CD4-positive, alpha-beta memory T cell (primary cell): ENCODE results near the gene CSTF1. TPM values are rescaled to one million over a fixed set of nuclear protein-coding genes. Genes with fewer than 3 reads are reported as not detected.

Experiments
- CTCF ChIA-PET: fragments of 350-600 bp; sonication (Branson Sonifier 250); formaldehyde crosslinking; loops from one replicate; lab custom pipeline; 2021; ENCODE audit warnings: inconsistent platforms; ENCODE audit not compliant: partially characterized antibody; lab: Charles Lee
- POLR2A ChIA-PET: fragments of 350-600 bp; sonication (Branson Sonifier 250); formaldehyde crosslinking; loops from one replicate; lab custom pipeline; 2021; ENCODE audit not compliant: partially characterized antibody; lab: Charles Lee
- DNase-seq, 5 donors: peaks; one replicate each; pipeline versions ENCODE4 v3.0.0 to v3.0.0-alpha.2; 2020 to 2022; ENCODE audit warnings: mixed read lengths in 1 of 5
- H3K27ac ChIP-seq: one replicate; pipeline ENCODE4 v1.7.0; 2013; ENCODE audit warnings: low read depth, low read length
- H3K27me3 ChIP-seq: 2 replicates; pipeline ENCODE4 v1.7.0; 2013; ENCODE audit warnings: mild to moderate bottlenecking, low read length, moderate library complexity; ENCODE audit not compliant: insufficient read depth
- H3K36me3 ChIP-seq: 2 replicates; pipeline ENCODE4 v1.7.0; 2013; ENCODE audit warnings: mild to moderate bottlenecking, low read length, moderate library complexity; ENCODE audit not compliant: insufficient read depth
- H3K4me1 ChIP-seq: 2 replicates; pipeline ENCODE4 v1.7.0; 2013; ENCODE audit warnings: mild to moderate bottlenecking, low read length, moderate library complexity; ENCODE audit not compliant: insufficient read depth
- H3K4me3 ChIP-seq, 2 donors: one replicate each; pipeline ENCODE4 v1.7.0; 2013; ENCODE audit warnings: low read length in 2 of 2, mild to moderate bottlenecking in 1 of 2
- H3K9me3 ChIP-seq, 2 donors: one replicate each; pipeline ENCODE4 v1.7.0; 2013; ENCODE audit warnings: low read length in 2 of 2, control low read depth in 1 of 2; ENCODE audit not compliant: control insufficient read depth in 1 of 2
- H3K27ac Mint-ChIP-seq, 7 donors: one replicate each; pipeline ENCODE4 v1.8.0; 2020 to 2021; ENCODE audit warnings: mixed read lengths in 7 of 7, mild to moderate bottlenecking in 6 of 7, inconsistent platforms in 3 of 7, moderate library complexity in 3 of 7
- H3K27me3 Mint-ChIP-seq, 2 donors: one replicate each; pipeline ENCODE4 v1.8.0; 2020 to 2021; ENCODE audit warnings: mixed read lengths in 2 of 2
- H3K36me3 Mint-ChIP-seq, 2 donors: one replicate each; pipeline ENCODE4 v1.8.0; 2020 to 2021; ENCODE audit warnings: mixed read lengths in 2 of 2, inconsistent platforms in 1 of 2, mild to moderate bottlenecking in 1 of 2
- H3K4me1 Mint-ChIP-seq, 4 donors: one replicate each; pipeline ENCODE4 v1.8.0; 2020 to 2021; ENCODE audit warnings: mixed read lengths in 4 of 4, mild to moderate bottlenecking in 1 of 4
- H3K4me3 Mint-ChIP-seq, 8 donors: one replicate each; pipeline ENCODE4 v1.8.0; 2020 to 2021; ENCODE audit warnings: mixed read lengths in 8 of 8, mild to moderate bottlenecking in 7 of 8, moderate library complexity in 6 of 8, inconsistent platforms in 3 of 8
- H3K9me3 Mint-ChIP-seq, 8 donors: one replicate each; pipeline ENCODE4 v1.8.0; 2020 to 2021; ENCODE audit warnings: mixed read lengths in 8 of 8, mild to moderate bottlenecking in 5 of 8, inconsistent platforms in 3 of 8, moderate library complexity in 1 of 8
- intact Hi-C: fragments of 100-400 bp; cut with micrococcal nuclease; formaldehyde crosslinking; loops from one replicate; pipeline ENCODE4 v1.15.1; 2023
- polyA plus RNA-seq, 2 donors: library from polyadenylated mRNA; unstranded; fragments of 300-500 nt; fragmentation: Illumina TruSeq; gene quantifications; one replicate each; pipeline ENCODE4 v1.2.3, GENCODE V29; 2021
- total RNA-seq, 2 experiments: library from RNA; stranded (reverse); gene quantifications; one replicate each; pipeline ENCODE4 v1.2.3, GENCODE V29; 2021

Gene CSTF1
- total and polyA plus RNA-seq, 4 experiments from 2014 or later, result 40.9 to 55.3 (median 49.0) TPM

- H3K27me3 ChIP-seq, result no peaks in the 10 kb centered on the region
- peak overlapping the region in 6 of 7 donors; percentile 59 to 92 (median 86) for H3K27ac Mint-ChIP-seq
- peak overlapping the region; percentile 49 for H3K27ac ChIP-seq
- no peaks in the 10 kb centered on the region for H3K36me3 ChIP-seq
- POLR2A ChIA-PET, result interaction anchor here (0.9 to 4.3 kb wide), 9 partner anchors 13 to 110 kb away, joined by 3 to 47 read pairs (median 4); partner anchors contain the start of genes AURKA, CSTF1 and RTF2
- peaks cover 0 to 9% of the 10 kb centered on the region in 2 donors for H3K36me3 Mint-ChIP-seq
- H3K9me3 ChIP-seq, result no peaks in the 10 kb centered on the region
- H3K9me3 Mint-ChIP-seq, result no peaks in the 10 kb centered on the region
- H3K4me1 ChIP-seq, result peaks cover 12% of the 10 kb centered on the region
- CTCF ChIA-PET, result interaction anchor here (1.0 to 2.0 kb wide), 2 partner anchors 10 to 33 kb away, joined by 3 to 10 read pairs; partner anchors contain the start of genes AURKA and CSTF1
- H3K4me3 ChIP-seq, result peak overlapping the region; percentile 52 to 81
- H3K4me1 Mint-ChIP-seq, result peaks cover 10 to 37% (median 27%) of the 10 kb centered on the region in 4 donors
- intact Hi-C loops, result loop anchor here (10.0 kb wide), 1 partner anchor 1355 kb away; the partner anchor contains the start of gene PMEPA1
- H3K4me3 Mint-ChIP-seq, result peak overlapping the region; percentile 90 to 94 (median 92)
- no peaks in the 10 kb centered on the region for H3K27me3 Mint-ChIP-seq
- peak in 3 of 5 donors; percentile 8 to 16 (median 10) for DNase-seq
Measured at GRCh38 chr20:56359212-56360132, 33.0 kb upstream of the CSTF1 start.

GRCh38 chr20:56360133-56360907 is 32.1 kb upstream of the CSTF1 start:
- Mint-ChIP-seq H3K36me3 (peaks cover 2 to 14% of the 10 kb centered on the region in 2 donors), H3K9me3 (no peaks in the 10 kb centered on the region), H3K27me3 (no peaks in the 10 kb centered on the region), H3K4me3 (peak overlapping the region; percentile 86 to 93 (median 92)), H3K27ac (peak overlapping the region in 5 of 7 donors; percentile 66 to 92 (median 74)), H3K4me1 (peaks cover 10 to 37% (median 27%) of the 10 kb centered on the region in 4 donors)
- ChIA-PET POLR2A (interaction anchor here (4.3 kb wide), 1 partner anchor 32 kb away, joined by 47 read pairs; the partner anchor contains the start of genes AURKA and CSTF1), CTCF (interaction anchor here (2.0 kb wide), 1 partner anchor 32 kb away, joined by 10 read pairs; the partner anchor contains the start of genes AURKA and CSTF1)
- Histone ChIP-seq H3K9me3 (no peaks in the 10 kb centered on the region), H3K4me1 (peaks cover 12% of the 10 kb centered on the region), H3K27me3 (no peaks in the 10 kb centered on the region), H3K36me3 (no peaks in the 10 kb centered on the region), H3K27ac (no peak overlapping the region), H3K4me3 (no peak overlapping the region)
- DNase-seq, result no peak
- intact Hi-C loops, result no loop called here

- intact Hi-C loops, result no loop called here
- peak overlapping the region in 2 of 7 donors; percentile 76 to 79 for H3K27ac Mint-ChIP-seq
- CTCF ChIA-PET, result no interaction called here
- H3K4me1 ChIP-seq, result peaks cover 12% of the 10 kb centered on the region
- H3K27ac ChIP-seq, result no peak overlapping the region
- H3K9me3 ChIP-seq, result no peaks in the 10 kb centered on the region
- H3K27me3 Mint-ChIP-seq, result no peaks in the 10 kb centered on the region
- peaks cover 10 to 37% (median 27%) of the 10 kb centered on the region in 4 donors for H3K4me1 Mint-ChIP-seq
- H3K4me3 ChIP-seq, result no peak overlapping the region
- peaks cover 7 to 17% of the 10 kb centered on the region in 2 donors for H3K36me3 Mint-ChIP-seq
- no peak for DNase-seq
- POLR2A ChIA-PET, result no interaction called here
- H3K4me3 Mint-ChIP-seq, result peak overlapping the region in 7 of 8 donors; percentile 52 to 92 (median 86)
- H3K36me3 ChIP-seq, result peaks cover 1% of the 10 kb centered on the region
- H3K9me3 Mint-ChIP-seq, result no peaks in the 10 kb centered on the region
- no peaks in the 10 kb centered on the region for H3K27me3 ChIP-seq
Measured at GRCh38 chr20:56360908-56361205, 31.6 kb upstream of the CSTF1 start.

- ChIA-PET CTCF (no interaction called here), POLR2A (interaction anchor here (0.6 to 1.8 kb wide), 2 partner anchors 11 kb away, joined by 3 to 7 read pairs; no protein-coding TSS in a partner anchor)
- Histone ChIP-seq H3K27ac (no peak overlapping the region), H3K27me3 (no peaks in the 10 kb centered on the region), H3K4me1 (peaks cover 12% of the 10 kb centered on the region), H3K4me3 (no peak overlapping the region), H3K9me3 (no peaks in the 10 kb centered on the region), H3K36me3 (peaks cover 7% of the 10 kb centered on the region)
- H3K27ac Mint-ChIP-seq, result no peak overlapping the region
- no peak overlapping the region for H3K4me3 Mint-ChIP-seq
- H3K4me1 Mint-ChIP-seq, result peaks cover 10 to 37% (median 27%) of the 10 kb centered on the region in 4 donors
- H3K27me3 Mint-ChIP-seq, result no peaks in the 10 kb centered on the region
- no peaks in the 10 kb centered on the region for H3K9me3 Mint-ChIP-seq
- no peak for DNase-seq
- H3K36me3 Mint-ChIP-seq, result peaks cover 16 to 28% of the 10 kb centered on the region in 2 donors
- intact Hi-C loops, result no loop called here
Measured at GRCh38 chr20:56361900-56362299, 30.5 kb upstream of the CSTF1 start.

- Histone ChIP-seq H3K4me3 (no peak overlapping the region), H3K9me3 (no peaks in the 10 kb centered on the region), H3K4me1 (peaks cover 12% of the 10 kb centered on the region), H3K27ac (no peak overlapping the region), H3K27me3 (no peaks in the 10 kb centered on the region), H3K36me3 (peaks cover 7% of the 10 kb centered on the region)
- no peaks in the 10 kb centered on the region for H3K27me3 Mint-ChIP-seq
- no peak overlapping the region for H3K27ac Mint-ChIP-seq
- intact Hi-C loops, result no loop called here
- ChIA-PET POLR2A (interaction anchor here (1.8 kb wide), 1 partner anchor 10 kb away, joined by 7 read pairs; no protein-coding TSS in a partner anchor), CTCF (no interaction called here)
- H3K4me1 Mint-ChIP-seq, result peaks cover 10 to 33% (median 24%) of the 10 kb centered on the region in 4 donors
- H3K36me3 Mint-ChIP-seq, result peaks cover 25 to 38% of the 10 kb centered on the region in 2 donors
- DNase-seq, result no peak
- H3K4me3 Mint-ChIP-seq, result no peak overlapping the region
- no peaks in the 10 kb centered on the region for H3K9me3 Mint-ChIP-seq
Measured at GRCh38 chr20:56362833-56363413, 29.5 kb upstream of the CSTF1 start.

- Mint-ChIP-seq H3K4me1 (peaks cover 8 to 28% (median 19%) of the 10 kb centered on the region in 4 donors), H3K36me3 (peaks cover 28 to 40% of the 10 kb centered on the region in 2 donors), H3K27me3 (no peaks in the 10 kb centered on the region), H3K9me3 (no peaks in the 10 kb centered on the region), H3K4me3 (no peak overlapping the region), H3K27ac (no peak overlapping the region)
- Histone ChIP-seq H3K9me3 (no peaks in the 10 kb centered on the region), H3K4me3 (no peak overlapping the region), H3K4me1 (peaks cover 12% of the 10 kb centered on the region), H3K36me3 (peaks cover 7% of the 10 kb centered on the region), H3K27ac (no peak overlapping the region), H3K27me3 (no peaks in the 10 kb centered on the region)
- no peak for DNase-seq
- ChIA-PET CTCF (no interaction called here), POLR2A (no interaction called here)
- intact Hi-C loops, result no loop called here
Measured at GRCh38 chr20:56363491-56363890, 29.0 kb upstream of the CSTF1 start.
